EH (cell line): ENCODE data around the gene MTMR3.

Source experiments
- DNase-seq: peaks from one replicate; pipeline ENCODE4 v3.0.0-alpha.2; 2015; ENCODE audit warnings: low read depth

The MTMR3 gene

GRCh38 chr22:30028731-30029130 lies 145.8 kb downstream of the MTMR3 start:
- no peak for DNase-seq

GRCh38 chr22:30029512-30029911 lies 146.5 kb downstream of the MTMR3 start:
- DNase-seq, result no peak

- DNase-seq, result no peak
These were observed 147.4 kb downstream of the MTMR3 start for GRCh38 chr22:30030329-30030728.

- DNase-seq, result no peak
These were observed 148.4 kb downstream of the MTMR3 start for GRCh38 chr22:30031328-30031727.

- no peak for DNase-seq
These were observed 148.9 kb downstream of the MTMR3 start for GRCh38 chr22:30031764-30032455.

- DNase-seq, result no peak
These were observed 150.2 kb downstream of the MTMR3 start for GRCh38 chr22:30033137-30033536.

- DNase-seq, result no peak
These were observed 150.9 kb downstream of the MTMR3 start for GRCh38 chr22:30033901-30034300.

- DNase-seq, result peak; percentile 66
These were observed 153.7 kb downstream of the MTMR3 start for GRCh38 chr22:30036656-30037055.

- peak; percentile 11 for DNase-seq
These were observed 155.2 kb downstream of the MTMR3 start for GRCh38 chr22:30038219-30038618.

GRCh38 chr22:30040499-30041260 lies 157.7 kb downstream of the MTMR3 start:
- DNase-seq, result peak; percentile 9

- DNase-seq, result no peak
These were observed 158.5 kb downstream of the MTMR3 start for GRCh38 chr22:30041475-30041874.

- no peak for DNase-seq
These were observed 158.9 kb downstream of the MTMR3 start for GRCh38 chr22:30041881-30042280.

- DNase-seq, result no peak
These were observed 160.2 kb downstream of the MTMR3 start for GRCh38 chr22:30043161-30043560.

GRCh38 chr22:30044369-30044768 lies 161.4 kb downstream of the MTMR3 start:
- peak; percentile 89 for DNase-seq

GRCh38 chr22:30044881-30045493 lies 162.0 kb downstream of the MTMR3 start:
- DNase-seq, result no peak

- DNase-seq, result no peak
These were observed 162.5 kb downstream of the MTMR3 start for GRCh38 chr22:30045494-30045887.

- no peak for DNase-seq
These were observed 163.1 kb downstream of the MTMR3 start for GRCh38 chr22:30045901-30046715.

- DNase-seq, result no peak
These were observed 163.9 kb downstream of the MTMR3 start for GRCh38 chr22:30046716-30047363.

GRCh38 chr22:30047364-30047738 lies 164.4 kb downstream of the MTMR3 start:
- DNase-seq, result peak; percentile 22

GRCh38 chr22:30048681-30049080 lies 165.7 kb downstream of the MTMR3 start:
- DNase-seq, result no peak

GRCh38 chr22:30054067-30054763 lies 171.2 kb downstream of the MTMR3 start:
- DNase-seq, result no peak
